Naive thymus-derived CD4-positive, alpha-beta T cell (primary cell): Measurements from ENCODE around the gene RHEB. TPM values are rescaled to one million over a fixed set of nuclear protein-coding genes. Genes with fewer than 3 reads are reported as not detected.
A peak's percentile ranks its signal among the peaks of the same experiment; 100 is the strongest.

Experiments used
- ATAC-seq: fragments of 150-1000 bp; cut with Tn5 transposase; 2 replicates; pipeline ENCODE4 v1.10.0; 2021; ENCODE audit warnings: mild to moderate bottlenecking, moderate library complexity
- CTCF ChIA-PET: fragments of 350-600 bp; sonication (Branson Sonifier 250); formaldehyde crosslinking; loops from one replicate; lab custom pipeline; 2021; ENCODE audit warnings: antibody characterized with exemption; lab: Charles Lee
- POLR2A ChIA-PET: fragments of 350-600 bp; sonication (Branson Sonifier 250); formaldehyde crosslinking; loops from one replicate; lab custom pipeline; 2021; ENCODE audit warnings: antibody characterized with exemption, inconsistent platforms; lab: Charles Lee
- DNase-seq, 9 donors: peaks; one replicate each; pipeline versions ENCODE4 v3.0.0 to v3.0.0-alpha.2; 2020 to 2022; ENCODE audit warnings: mixed read lengths in 1 of 9
- H3K27ac ChIP-seq: one replicate; pipeline ENCODE4 v1.7.0; 2013; ENCODE audit warnings: mild to moderate bottlenecking, low read depth, low read length, moderate library complexity
- H3K27me3 ChIP-seq, 2 donors: one replicate each; pipeline ENCODE4 v1.7.0; 2013; ENCODE audit warnings: low read length in 2 of 2, mild to moderate bottlenecking in 2 of 2, moderate library complexity in 2 of 2; ENCODE audit not compliant: control insufficient read depth in 2 of 2, insufficient read depth in 2 of 2
- H3K36me3 ChIP-seq, 3 experiments: 1 replicate in 2 of 3; 2 replicates in 1 of 3; pipeline ENCODE4 v1.7.0; 2013; ENCODE audit warnings: low read length in 3 of 3, mild to moderate bottlenecking in 3 of 3, moderate library complexity in 1 of 3; ENCODE audit not compliant: insufficient read depth in 3 of 3, control insufficient read depth in 2 of 3
- H3K4me1 ChIP-seq, 2 donors: one replicate each; pipeline ENCODE4 v1.7.0; 2013; ENCODE audit warnings: low read length in 2 of 2, mild to moderate bottlenecking in 2 of 2, moderate library complexity in 1 of 2; ENCODE audit not compliant: control insufficient read depth in 2 of 2, insufficient read depth in 2 of 2
- H3K4me3 ChIP-seq: 2 replicates; pipeline ENCODE4 v1.7.0; 2013; ENCODE audit warnings: mild to moderate bottlenecking, low read length
- H3K9me3 ChIP-seq, 3 experiments: 1 replicate in 2 of 3; 2 replicates in 1 of 3; pipeline ENCODE4 v1.7.0; 2013; ENCODE audit warnings: low read length in 3 of 3; ENCODE audit not compliant: control insufficient read depth in 2 of 3
- H3K27ac Mint-ChIP-seq, 9 donors: one replicate each; pipeline ENCODE4 v1.8.0; 2020 to 2022; ENCODE audit warnings: mixed read lengths in 9 of 9, mild to moderate bottlenecking in 8 of 9, moderate library complexity in 5 of 9, inconsistent platforms in 2 of 9
- H3K27me3 Mint-ChIP-seq, 5 donors: one replicate each; pipeline ENCODE4 v1.8.0; 2021 to 2022; ENCODE audit warnings: mixed read lengths in 5 of 5, mild to moderate bottlenecking in 1 of 5
- H3K36me3 Mint-ChIP-seq, 5 donors: one replicate each; pipeline ENCODE4 v1.8.0; 2020 to 2022; ENCODE audit warnings: mixed read lengths in 5 of 5, mild to moderate bottlenecking in 3 of 5, inconsistent platforms in 1 of 5
- H3K4me1 Mint-ChIP-seq, 7 donors: one replicate each; pipeline ENCODE4 v1.8.0; 2020 to 2022; ENCODE audit warnings: mixed read lengths in 7 of 7, mild to moderate bottlenecking in 3 of 7, inconsistent platforms in 1 of 7
- H3K4me3 Mint-ChIP-seq, 10 donors: one replicate each; pipeline ENCODE4 v1.8.0; 2020 to 2022; ENCODE audit warnings: mild to moderate bottlenecking in 10 of 10, mixed read lengths in 10 of 10, moderate library complexity in 6 of 10, inconsistent platforms in 2 of 10
- H3K9me3 Mint-ChIP-seq, 11 donors: one replicate each; pipeline ENCODE4 v1.8.0; 2020 to 2022; ENCODE audit warnings: mixed read lengths in 11 of 11, mild to moderate bottlenecking in 4 of 11, inconsistent platforms in 1 of 11, moderate library complexity in 1 of 11
- intact Hi-C, 2 donors: fragments of 100-400 bp; cut with micrococcal nuclease; formaldehyde crosslinking; loops; one replicate each; pipeline ENCODE4 v1.15.1; 2023
- polyA plus RNA-seq, 2 donors: library from polyadenylated mRNA; unstranded; fragments of 300-500 nt; fragmentation: Illumina TruSeq; gene quantifications; one replicate each; pipeline ENCODE4 v1.2.3, GENCODE V29; 2021
- total RNA-seq, 6 experiments: library from RNA in 5 of 6; stranded (reverse) in 5 of 6; gene quantifications; 1 replicate in 5 of 6; 2 replicates in 1 of 6; pipeline ENCODE4 v1.2.3 and lab custom pipeline; 2021 to 2026

The RHEB gene
- total and polyA plus RNA-seq, 7 experiments from 2014 or later, result 31.2 to 62.6 (median 50.8) TPM

DNA sequence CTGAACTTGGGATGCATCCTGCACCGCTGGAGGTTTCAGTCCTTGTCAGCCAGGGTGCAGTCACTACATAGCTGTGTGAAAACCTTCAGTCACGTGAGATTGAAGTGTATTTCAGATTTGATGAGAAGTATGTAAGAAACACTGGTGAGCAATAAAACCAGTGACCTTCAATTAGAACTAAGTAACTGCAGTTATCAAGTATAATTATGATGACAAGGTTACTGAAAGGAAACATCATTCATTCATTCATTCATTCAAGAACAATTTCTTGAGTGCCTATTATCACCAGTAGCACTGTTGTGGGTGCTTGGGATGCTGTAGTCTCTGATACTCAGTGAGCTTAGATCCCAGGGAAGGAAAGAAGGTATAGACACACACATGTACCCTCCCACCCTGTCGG, 33.6 kb downstream of the RHEB start:
- no peak overlapping the region for H3K4me3 Mint-ChIP-seq
- ChIA-PET POLR2A (no interaction called here), CTCF (no interaction called here)
- Histone ChIP-seq H3K4me3 (no peak overlapping the region), H3K4me1 (no peaks in the 10 kb centered on the region), H3K27ac (no peak overlapping the region), H3K36me3 (peaks cover 11 to 73% (median 12%) of the 10 kb centered on the region in 3 experiments), H3K27me3 (no peaks in the 10 kb centered on the region), H3K9me3 (no peaks in the 10 kb centered on the region)
- H3K9me3 Mint-ChIP-seq, result no peaks in the 10 kb centered on the region
- DNase-seq (no peak), ATAC-seq (no peak)
- peaks cover 6 to 64% (median 31%) of the 10 kb centered on the region in 5 donors for H3K36me3 Mint-ChIP-seq
- H3K27me3 Mint-ChIP-seq, result no peaks in the 10 kb centered on the region
- intact Hi-C loops, result no loop called here
- H3K4me1 Mint-ChIP-seq, result peaks cover 7 to 28% (median 20%) of the 10 kb centered on the region in 7 donors
- peak overlapping the region in 3 of 9 donors; percentile 8 to 25 (median 18) for H3K27ac Mint-ChIP-seq

DNA sequence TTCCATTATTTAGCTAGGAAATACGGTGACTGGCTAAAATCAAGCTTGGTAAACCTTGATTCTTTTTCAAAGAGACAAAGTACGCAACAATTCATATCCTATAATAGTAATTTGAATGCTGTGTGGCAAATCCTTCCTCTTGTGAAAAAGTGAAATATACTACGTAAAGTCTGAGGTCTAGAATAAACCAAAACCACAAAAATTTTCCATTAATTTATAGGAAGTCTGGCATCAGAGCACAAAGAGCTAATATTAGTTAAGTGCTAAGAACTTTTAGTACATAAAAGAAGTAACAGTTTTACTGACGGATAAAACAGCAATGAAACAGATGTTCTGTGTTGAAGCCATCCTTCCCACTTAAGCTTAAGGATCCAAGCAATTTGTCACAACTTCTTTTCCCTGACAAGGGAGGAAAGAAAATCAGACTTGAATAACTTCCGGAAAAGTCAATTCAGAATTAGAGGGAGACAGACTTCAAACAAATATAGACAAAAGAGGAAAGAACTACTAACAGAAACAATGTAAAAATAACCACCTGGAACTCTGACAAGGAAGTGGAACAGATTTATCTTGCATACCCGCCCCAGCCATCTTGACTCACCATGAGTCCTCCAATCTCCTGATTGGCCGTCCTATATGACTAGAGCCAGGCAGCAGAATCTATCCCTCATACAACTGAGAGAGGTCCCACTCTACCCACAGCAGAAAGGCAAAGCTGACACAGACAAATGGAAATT, 34.6 kb downstream of the RHEB start:
- DNase-seq (no peak), ATAC-seq (peak; percentile 56)
- no peak overlapping the region for H3K4me3 ChIP-seq
- H3K4me1 ChIP-seq, result no peaks in the 10 kb centered on the region
- no peaks in the 10 kb centered on the region for H3K27me3 ChIP-seq
- ChIA-PET POLR2A (no interaction called here), CTCF (no interaction called here)
- intact Hi-C loops, result no loop called here
- no peak overlapping the region for H3K4me3 Mint-ChIP-seq
- H3K27me3 Mint-ChIP-seq, result no peaks in the 10 kb centered on the region
- no peaks in the 10 kb centered on the region for H3K9me3 Mint-ChIP-seq
- peaks cover 11 to 64% (median 12%) of the 10 kb centered on the region in 3 experiments for H3K36me3 ChIP-seq
- H3K27ac Mint-ChIP-seq, result no peak overlapping the region
- no peaks in the 10 kb centered on the region for H3K9me3 ChIP-seq
- H3K36me3 Mint-ChIP-seq, result peaks cover 1 to 57% (median 26%) of the 10 kb centered on the region in 5 donors
- no peak overlapping the region for H3K27ac ChIP-seq
- H3K4me1 Mint-ChIP-seq, result peaks cover 7 to 24% (median 20%) of the 10 kb centered on the region in 7 donors

DNA sequence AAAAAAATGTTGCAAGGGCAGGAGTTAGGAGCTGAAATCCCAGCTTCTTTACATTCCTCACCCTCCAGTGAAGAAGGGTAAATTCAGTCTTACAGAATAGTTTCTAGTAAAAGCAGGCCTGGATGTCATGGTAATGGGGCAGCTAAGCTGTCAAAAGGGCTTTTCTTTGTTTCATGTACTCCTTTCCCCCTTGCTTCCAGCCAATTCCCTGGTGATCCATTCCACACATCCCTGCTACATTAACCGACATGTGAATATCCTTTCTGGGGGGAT, 36.0 kb downstream of the RHEB start:
- ChIA-PET POLR2A (interaction anchor here (0.6 kb wide), 1 partner anchor 21 kb away, joined by 3 read pairs; no protein-coding TSS in a partner anchor), CTCF (interaction anchor here (0.5 kb wide), 1 partner anchor 168 kb away, joined by 3 read pairs; no protein-coding TSS in a partner anchor)
- no peak for ATAC-seq
- Histone ChIP-seq H3K9me3 (no peaks in the 10 kb centered on the region), H3K4me3 (no peak overlapping the region), H3K4me1 (no peaks in the 10 kb centered on the region), H3K36me3 (peaks cover 3 to 50% (median 12%) of the 10 kb centered on the region in 3 experiments), H3K27ac (no peak overlapping the region), H3K27me3 (no peaks in the 10 kb centered on the region)
- Mint-ChIP-seq H3K4me3 (no peak overlapping the region), H3K9me3 (no peaks in the 10 kb centered on the region), H3K27ac (no peak overlapping the region), H3K36me3 (peaks cover 4 to 55% (median 24%) of the 10 kb centered on the region in 5 donors), H3K27me3 (no peaks in the 10 kb centered on the region), H3K4me1 (peaks cover 10 to 33% (median 20%) of the 10 kb centered on the region in 7 donors)
- DNase-seq, result no peak
- intact Hi-C loops, result loop anchor here in 1 of 2 donors (2.0 kb wide), 1 partner anchor 35 kb away; the partner anchor contains the start of gene RHEB

DNA sequence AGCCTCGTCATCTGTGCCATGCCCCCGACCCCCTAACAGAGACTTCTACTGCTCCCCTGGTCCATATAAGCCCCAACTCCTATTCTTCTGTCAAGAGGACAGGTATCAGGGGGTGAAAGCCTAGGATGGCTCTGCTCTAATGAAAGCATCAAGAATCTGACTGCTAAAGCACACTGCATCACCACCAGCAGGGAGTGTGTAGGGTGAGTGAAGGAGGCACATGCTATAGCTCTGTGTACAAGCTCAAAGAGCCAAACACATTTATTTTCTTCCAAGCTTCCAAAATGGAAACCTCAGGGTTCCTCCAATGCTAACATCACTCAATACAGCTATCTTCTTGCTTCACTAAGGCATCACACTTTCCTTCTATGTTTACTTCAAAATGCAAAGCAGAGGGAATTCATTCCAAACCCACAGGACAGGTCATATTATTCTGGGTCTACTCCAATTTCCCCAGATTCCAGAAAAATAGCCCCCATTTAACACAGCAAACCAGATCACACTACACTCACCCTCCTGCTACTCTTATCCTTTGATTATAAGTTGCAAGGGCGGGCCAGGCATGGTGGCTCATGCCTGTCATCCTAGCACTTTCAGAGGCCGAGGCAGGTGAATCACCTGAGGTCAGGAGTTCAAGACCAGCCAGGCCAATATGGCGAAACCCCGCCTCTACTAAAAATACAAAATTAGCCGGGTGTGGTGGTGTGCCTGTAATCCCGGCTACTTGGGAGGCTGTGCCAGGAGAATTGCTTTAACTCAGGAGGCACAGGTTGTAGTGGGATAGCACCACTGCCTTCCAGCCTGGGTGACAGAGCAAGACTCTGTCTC, 36.6 kb downstream of the RHEB start:
- ATAC-seq (no peak), DNase-seq (no peak)
- Mint-ChIP-seq H3K9me3 (no peaks in the 10 kb centered on the region), H3K4me1 (peaks cover 10 to 33% (median 20%) of the 10 kb centered on the region in 7 donors), H3K27me3 (no peaks in the 10 kb centered on the region), H3K27ac (peak overlapping the region in 3 of 9 donors; percentile 14 to 34 (median 28)), H3K36me3 (peaks cover 4 to 53% (median 23%) of the 10 kb centered on the region in 5 donors), H3K4me3 (no peak overlapping the region)
- no peaks in the 10 kb centered on the region for H3K27me3 ChIP-seq
- no peak overlapping the region for H3K4me3 ChIP-seq
- H3K4me1 ChIP-seq, result no peaks in the 10 kb centered on the region
- ChIA-PET POLR2A (interaction anchor here (0.6 kb wide), 1 partner anchor 22 kb away, joined by 3 read pairs; no protein-coding TSS in a partner anchor), CTCF (interaction anchor here (0.5 kb wide), 1 partner anchor 168 kb away, joined by 3 read pairs; no protein-coding TSS in a partner anchor)
- intact Hi-C loops, result loop anchor here in 1 of 2 donors (2.0 kb wide), 1 partner anchor 36 kb away; the partner anchor contains the start of gene RHEB
- H3K36me3 ChIP-seq, result peaks cover 0 to 50% (median 12%) of the 10 kb centered on the region in 3 experiments
- H3K27ac ChIP-seq, result no peak overlapping the region
- no peaks in the 10 kb centered on the region for H3K9me3 ChIP-seq

DNA sequence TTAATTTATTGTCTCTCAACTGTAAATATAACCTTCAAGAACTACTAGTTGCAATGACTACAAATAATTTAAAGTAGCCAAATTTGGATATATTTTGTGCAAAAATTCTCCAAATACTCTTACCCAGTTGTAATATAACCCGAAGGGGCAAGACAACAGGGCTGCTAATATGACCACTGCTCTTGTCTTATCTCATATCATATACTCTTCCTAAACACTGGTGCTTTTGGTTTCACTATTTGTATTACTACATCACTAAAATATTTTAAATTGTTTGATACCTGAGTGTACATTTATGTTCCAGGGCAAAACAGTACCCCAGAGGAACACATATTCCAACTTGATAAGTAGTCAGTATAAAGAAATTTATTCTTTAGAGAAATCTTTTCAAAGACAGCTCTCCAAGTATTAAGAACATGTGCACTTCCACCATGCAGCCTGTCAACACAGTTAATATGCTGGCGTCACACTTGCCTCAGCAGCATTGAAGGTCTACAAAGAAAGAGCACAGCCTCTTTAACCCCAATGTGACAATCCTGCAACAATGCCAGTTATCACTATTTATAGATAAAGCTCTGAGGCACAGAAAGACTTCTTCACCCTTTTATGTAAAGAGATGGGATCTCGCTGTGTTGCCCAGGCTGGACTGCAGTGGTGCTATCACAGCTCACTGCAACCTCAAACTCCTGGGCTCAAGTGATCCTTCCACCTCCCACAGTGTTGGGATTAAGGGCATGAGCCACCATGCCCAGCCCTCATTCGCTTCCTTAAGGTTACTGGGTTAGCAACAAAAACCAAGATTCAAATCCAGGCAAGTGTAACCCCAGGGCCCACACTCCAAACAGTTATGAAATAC, 37.8 kb downstream of the RHEB start:
- H3K4me3 Mint-ChIP-seq, result no peak overlapping the region
- POLR2A ChIA-PET, result no interaction called here

DNA sequence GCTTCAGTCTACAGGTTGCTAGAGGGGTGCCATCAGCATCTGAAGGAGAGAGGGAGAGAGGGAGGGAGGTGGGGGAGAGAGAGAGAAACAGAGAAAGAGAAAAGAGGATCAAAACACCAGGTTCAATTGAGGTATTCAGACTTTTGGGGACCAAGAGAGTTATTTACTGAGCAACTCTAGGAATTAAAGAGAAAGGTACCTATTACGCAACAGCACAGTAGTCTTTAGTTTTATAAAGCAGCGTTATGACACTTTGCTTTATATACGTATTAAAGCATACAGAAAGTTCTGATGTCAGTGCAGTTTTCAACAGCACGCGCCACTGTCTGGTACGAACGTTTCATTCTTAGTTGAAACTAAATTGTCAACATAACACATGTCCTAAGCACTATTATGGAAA, 41.8 kb downstream of the RHEB start:
- Histone ChIP-seq H3K4me3 (no peak overlapping the region), H3K27ac (no peak overlapping the region), H3K36me3 (peaks cover 0 to 4% (median 2%) of the 10 kb centered on the region in 3 experiments), H3K27me3 (no peaks in the 10 kb centered on the region), H3K9me3 (no peaks in the 10 kb centered on the region), H3K4me1 (peaks cover 0 to 4% of the 10 kb centered on the region in 2 donors)
- DNase-seq (no peak), ATAC-seq (no peak)
- H3K9me3 Mint-ChIP-seq, result no peaks in the 10 kb centered on the region
- H3K4me3 Mint-ChIP-seq, result no peak overlapping the region
- POLR2A ChIA-PET, result interaction anchor here (0.6 kb wide), 1 partner anchor 15 kb away, joined by 4 read pairs; no protein-coding TSS in a partner anchor
- no peak overlapping the region for H3K27ac Mint-ChIP-seq
- peaks cover 9 to 35% (median 11%) of the 10 kb centered on the region in 5 donors for H3K36me3 Mint-ChIP-seq
- peaks cover 3 to 38% (median 12%) of the 10 kb centered on the region in 7 donors for H3K4me1 Mint-ChIP-seq
- CTCF ChIA-PET, result no interaction called here
- intact Hi-C loops, result no loop called here
- H3K27me3 Mint-ChIP-seq, result no peaks in the 10 kb centered on the region

More for the DNA sequence above, 37.8 kb downstream of the RHEB start:
- H3K27ac ChIP-seq, result no peak overlapping the region
- Mint-ChIP-seq H3K36me3 (peaks cover 4 to 49% (median 19%) of the 10 kb centered on the region in 5 donors), H3K27me3 (no peaks in the 10 kb centered on the region), H3K27ac (peak overlapping the region in 2 of 9 donors; percentile 15 to 44), H3K4me1 (peaks cover 9 to 35% (median 20%) of the 10 kb centered on the region in 7 donors), H3K9me3 (no peaks in the 10 kb centered on the region)
- ATAC-seq (no peak), DNase-seq (no peak)
- no peaks in the 10 kb centered on the region for H3K9me3 ChIP-seq
- no peaks in the 10 kb centered on the region for H3K4me1 ChIP-seq
- peaks cover 0 to 39% (median 12%) of the 10 kb centered on the region in 3 experiments for H3K36me3 ChIP-seq
- CTCF ChIA-PET, result no interaction called here
- no peaks in the 10 kb centered on the region for H3K27me3 ChIP-seq
- intact Hi-C loops, result loop anchor here in 1 of 2 donors (2.0 kb wide), 1 partner anchor 37 kb away; the partner anchor contains the start of gene RHEB
- H3K4me3 ChIP-seq, result no peak overlapping the region
